Neural cell (in vitro differentiated cells): ENCODE data around the gene CDRT4. TPM values are rescaled to one million over a fixed set of nuclear protein-coding genes. Genes with fewer than 3 reads are reported as not detected.

Source experiments
- H2AFZ ChIP-seq: fragments of 200-600, 300-800 bp; sonication (generic), shearing (Covaris generic); 2 replicates; pipeline ENCODE4 v1.6.0; 2014; ENCODE audit warnings: low read depth, mild to moderate bottlenecking, antibody characterized with exemption, low read length, moderate library complexity
- H3F3A ChIP-seq: fragments of 200-600 bp; shearing (Covaris generic); 2 replicates; pipeline ENCODE4 v1.6.1; 2016; ENCODE audit warnings: mild to moderate bottlenecking, moderate library complexity, mixed read lengths, antibody characterized with exemption, low read length; ENCODE audit not compliant: insufficient read depth, poor library complexity, severe bottlenecking
- H3K27ac ChIP-seq: fragments of 200-600, 300-800 bp; sonication (generic), shearing (Covaris generic); 2 replicates; pipeline ENCODE4 v1.5.1; 2014; ENCODE audit warnings: mild to moderate bottlenecking, low read length, moderate library complexity
- H3K27me3 ChIP-seq: fragments of 300-800, 200-600 bp; sonication (generic), shearing (Covaris generic); 2 replicates; pipeline ENCODE4 v1.6.0; 2014; ENCODE audit warnings: mild to moderate bottlenecking, low read depth, low read length, moderate library complexity; ENCODE audit not compliant: insufficient read depth
- H3K36me3 ChIP-seq: fragments of 300-800, 200-600 bp; sonication (generic), shearing (Covaris generic); 2 replicates; pipeline ENCODE4 v1.5.1; 2014; ENCODE audit warnings: mild to moderate bottlenecking, antibody characterized with exemption, low read length, moderate library complexity; ENCODE audit not compliant: insufficient read depth
- H3K4me2 ChIP-seq: fragments of 300-800, 200-600 bp; sonication (generic), shearing (Covaris generic); 2 replicates; pipeline ENCODE4 v1.6.0; 2014; ENCODE audit warnings: mild to moderate bottlenecking, low read length
- H3K4me3 ChIP-seq: fragments of 300-800, 200-600 bp; sonication (generic), shearing (Covaris generic); 2 replicates; pipeline ENCODE4 v1.5.1; 2014; ENCODE audit warnings: mild to moderate bottlenecking, low read length, moderate library complexity
- H3K79me2 ChIP-seq: fragments of 200-600 bp; shearing (Covaris generic); replicated peaks from 2 replicates; pipeline ENCODE4 v1.6.0; 2014; ENCODE audit warnings: mild to moderate bottlenecking, low read length, moderate library complexity; ENCODE audit not compliant: insufficient read depth
- H3K9ac ChIP-seq: fragments of 300-800, 200-600 bp; sonication (generic), shearing (Covaris generic); 2 replicates; pipeline ENCODE4 v1.6.1; 2016; ENCODE audit warnings: mild to moderate bottlenecking, low read length, mixed read lengths
- H3K9me2 ChIP-seq: fragments of 200-600 bp; shearing (Covaris generic); 2 replicates; pipeline ENCODE4 v1.6.1; 2016; ENCODE audit warnings: mild to moderate bottlenecking, low read length, mixed read lengths; ENCODE audit not compliant: insufficient read depth
- H3K9me3 ChIP-seq: fragments of 200-600, 300-800 bp; sonication (generic), shearing (Covaris generic); 2 replicates; pipeline ENCODE4 v1.6.1; 2016; ENCODE audit warnings: mild to moderate bottlenecking, mixed run types, low read length, moderate library complexity, mixed read lengths
- H4K20me1 ChIP-seq: fragments of 200-600 bp; shearing (Covaris generic); 2 replicates; pipeline ENCODE4 v1.6.1; 2016; ENCODE audit warnings: mild to moderate bottlenecking, mixed run types; ENCODE audit not compliant: insufficient read depth
- EP300 ChIP-seq: fragments of 450-650 bp; conservative IDR thresholded peaks from 2 replicates; pipeline ENCODE4 v1.6.1; 2014; ENCODE audit warnings: antibody characterized with exemption, mild to moderate bottlenecking, moderate library complexity; ENCODE audit not compliant: poor library complexity, severe bottlenecking
- EZH2 ChIP-seq: fragments of 200-600, 300-800 bp; shearing (Covaris generic), sonication (generic); IDR thresholded peaks from 2 replicates; pipeline ENCODE4 v1.6.1; 2014; ENCODE audit warnings: antibody characterized with exemption, low read length, borderline replicate concordance, mild to moderate bottlenecking; ENCODE audit not compliant: insufficient read depth, poor library complexity, severe bottlenecking
- MXI1 ChIP-seq: fragments of 450-650 bp; conservative IDR thresholded peaks from 2 replicates; pipeline ENCODE4 v1.6.1; 2014; ENCODE audit warnings: antibody characterized with exemption, mild to moderate bottlenecking; ENCODE audit not compliant: poor library complexity, severe bottlenecking
- POLR2AphosphoS5 ChIP-seq: IDR thresholded peaks from 2 replicates; pipeline ENCODE4 v1.6.1; 2012
- RAD21 ChIP-seq: fragments of 450-650 bp; conservative IDR thresholded peaks from 2 replicates; pipeline ENCODE4 v1.6.1; 2014; ENCODE audit warnings: antibody characterized with exemption, mild to moderate bottlenecking, moderate library complexity
- SMC3 ChIP-seq: fragments of 450-650 bp; conservative IDR thresholded peaks from 2 replicates; pipeline ENCODE4 v1.6.1; 2014; ENCODE audit warnings: antibody characterized with exemption, mild to moderate bottlenecking, moderate library complexity; ENCODE audit not compliant: poor library complexity
- TAF1 ChIP-seq: IDR thresholded peaks from 2 replicates; pipeline ENCODE4 v1.6.1; 2012; ENCODE audit warnings: low read depth
- polyA plus RNA-seq: library from polyadenylated mRNA; depleted of rRNA; stranded (reverse); fragments of >200 nt; gene quantifications from 2 replicates; pipeline ENCODE4 v1.2.3, GENCODE V29; 2014
- TF ChIP-seq, protein P1 (sequence below): IDR thresholded peaks from 2 replicates; pipeline ENCODE4 v1.6.1; 2012; ENCODE audit warnings: borderline replicate concordance
- TF ChIP-seq, protein P2 (sequence below): fragments of 450-650 bp; IDR thresholded peaks from 2 replicates; pipeline ENCODE4 v1.5.1; 2014; ENCODE audit warnings: antibody characterized with exemption, mild to moderate bottlenecking, moderate library complexity; ENCODE audit not compliant: poor library complexity, severe bottlenecking

Gene CDRT4
- polyA plus RNA-seq, 1 donor from 2014 or later, result 22.5 TPM

DNA sequence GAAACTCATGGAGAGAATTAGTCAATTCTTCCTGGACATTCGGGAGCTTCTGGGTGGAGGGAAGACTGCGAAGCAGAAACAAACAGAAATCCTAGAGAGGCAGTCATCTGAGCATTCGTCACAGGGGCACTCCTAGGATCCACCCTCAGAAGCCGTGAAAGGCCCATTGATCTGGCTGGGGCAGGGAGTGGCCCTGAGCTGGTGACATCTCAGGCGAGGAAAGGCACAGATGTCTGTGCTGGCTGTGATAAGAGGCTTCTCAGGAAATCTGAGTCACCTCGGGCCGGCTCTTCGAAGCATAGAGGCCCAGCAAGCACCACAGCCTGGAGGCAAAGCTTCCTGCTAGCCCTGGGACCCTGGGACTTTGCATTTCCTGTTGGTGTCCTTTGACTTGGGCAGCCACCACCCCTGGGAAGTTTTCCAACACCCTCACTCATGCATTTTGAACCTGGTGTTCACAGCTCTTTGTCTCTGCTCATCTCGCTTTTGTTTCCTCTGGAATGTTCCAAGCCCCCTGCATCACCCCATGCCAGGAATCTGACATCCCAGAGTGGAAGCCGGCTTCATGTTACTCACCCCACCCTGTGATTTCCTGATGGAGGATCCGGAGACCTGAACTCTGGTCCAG, 23.3 kb upstream of the CDRT4 start:
- TF ChIP-seq, protein P1, sequence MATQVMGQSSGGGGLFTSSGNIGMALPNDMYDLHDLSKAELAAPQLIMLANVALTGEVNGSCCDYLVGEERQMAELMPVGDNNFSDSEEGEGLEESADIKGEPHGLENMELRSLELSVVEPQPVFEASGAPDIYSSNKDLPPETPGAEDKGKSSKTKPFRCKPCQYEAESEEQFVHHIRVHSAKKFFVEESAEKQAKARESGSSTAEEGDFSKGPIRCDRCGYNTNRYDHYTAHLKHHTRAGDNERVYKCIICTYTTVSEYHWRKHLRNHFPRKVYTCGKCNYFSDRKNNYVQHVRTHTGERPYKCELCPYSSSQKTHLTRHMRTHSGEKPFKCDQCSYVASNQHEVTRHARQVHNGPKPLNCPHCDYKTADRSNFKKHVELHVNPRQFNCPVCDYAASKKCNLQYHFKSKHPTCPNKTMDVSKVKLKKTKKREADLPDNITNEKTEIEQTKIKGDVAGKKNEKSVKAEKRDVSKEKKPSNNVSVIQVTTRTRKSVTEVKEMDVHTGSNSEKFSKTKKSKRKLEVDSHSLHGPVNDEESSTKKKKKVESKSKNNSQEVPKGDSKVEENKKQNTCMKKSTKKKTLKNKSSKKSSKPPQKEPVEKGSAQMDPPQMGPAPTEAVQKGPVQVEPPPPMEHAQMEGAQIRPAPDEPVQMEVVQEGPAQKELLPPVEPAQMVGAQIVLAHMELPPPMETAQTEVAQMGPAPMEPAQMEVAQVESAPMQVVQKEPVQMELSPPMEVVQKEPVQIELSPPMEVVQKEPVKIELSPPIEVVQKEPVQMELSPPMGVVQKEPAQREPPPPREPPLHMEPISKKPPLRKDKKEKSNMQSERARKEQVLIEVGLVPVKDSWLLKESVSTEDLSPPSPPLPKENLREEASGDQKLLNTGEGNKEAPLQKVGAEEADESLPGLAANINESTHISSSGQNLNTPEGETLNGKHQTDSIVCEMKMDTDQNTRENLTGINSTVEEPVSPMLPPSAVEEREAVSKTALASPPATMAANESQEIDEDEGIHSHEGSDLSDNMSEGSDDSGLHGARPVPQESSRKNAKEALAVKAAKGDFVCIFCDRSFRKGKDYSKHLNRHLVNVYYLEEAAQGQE, result no peak
- TF ChIP-seq TAF1, result no peak
- no peak for TF ChIP-seq MXI1
- no peak for TF ChIP-seq EZH2
- no peak for TF ChIP-seq POLR2AphosphoS5
- TF ChIP-seq, protein P2, sequence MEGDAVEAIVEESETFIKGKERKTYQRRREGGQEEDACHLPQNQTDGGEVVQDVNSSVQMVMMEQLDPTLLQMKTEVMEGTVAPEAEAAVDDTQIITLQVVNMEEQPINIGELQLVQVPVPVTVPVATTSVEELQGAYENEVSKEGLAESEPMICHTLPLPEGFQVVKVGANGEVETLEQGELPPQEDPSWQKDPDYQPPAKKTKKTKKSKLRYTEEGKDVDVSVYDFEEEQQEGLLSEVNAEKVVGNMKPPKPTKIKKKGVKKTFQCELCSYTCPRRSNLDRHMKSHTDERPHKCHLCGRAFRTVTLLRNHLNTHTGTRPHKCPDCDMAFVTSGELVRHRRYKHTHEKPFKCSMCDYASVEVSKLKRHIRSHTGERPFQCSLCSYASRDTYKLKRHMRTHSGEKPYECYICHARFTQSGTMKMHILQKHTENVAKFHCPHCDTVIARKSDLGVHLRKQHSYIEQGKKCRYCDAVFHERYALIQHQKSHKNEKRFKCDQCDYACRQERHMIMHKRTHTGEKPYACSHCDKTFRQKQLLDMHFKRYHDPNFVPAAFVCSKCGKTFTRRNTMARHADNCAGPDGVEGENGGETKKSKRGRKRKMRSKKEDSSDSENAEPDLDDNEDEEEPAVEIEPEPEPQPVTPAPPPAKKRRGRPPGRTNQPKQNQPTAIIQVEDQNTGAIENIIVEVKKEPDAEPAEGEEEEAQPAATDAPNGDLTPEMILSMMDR, result no peak
- no peak for TF ChIP-seq EP300
- TF ChIP-seq SMC3, result no peak
- TF ChIP-seq RAD21, result no peak
- no peak overlapping the region for H3K27ac ChIP-seq
- H3K4me2 ChIP-seq, result no peak overlapping the region
- no peak overlapping the region for H2AFZ ChIP-seq
- H3K9ac ChIP-seq, result no peak overlapping the region
- no peaks in the 10 kb centered on the region for H3K27me3 ChIP-seq
- no peaks in the 10 kb centered on the region for H3K79me2 ChIP-seq
- no peaks in the 10 kb centered on the region for H4K20me1 ChIP-seq
- no peaks in the 10 kb centered on the region for H3K36me3 ChIP-seq
- H3K9me3 ChIP-seq, result no peaks in the 10 kb centered on the region
- H3K4me3 ChIP-seq, result no peak overlapping the region
- no peaks in the 10 kb centered on the region for H3F3A ChIP-seq
- H3K9me2 ChIP-seq, result no peaks in the 10 kb centered on the region

DNA sequence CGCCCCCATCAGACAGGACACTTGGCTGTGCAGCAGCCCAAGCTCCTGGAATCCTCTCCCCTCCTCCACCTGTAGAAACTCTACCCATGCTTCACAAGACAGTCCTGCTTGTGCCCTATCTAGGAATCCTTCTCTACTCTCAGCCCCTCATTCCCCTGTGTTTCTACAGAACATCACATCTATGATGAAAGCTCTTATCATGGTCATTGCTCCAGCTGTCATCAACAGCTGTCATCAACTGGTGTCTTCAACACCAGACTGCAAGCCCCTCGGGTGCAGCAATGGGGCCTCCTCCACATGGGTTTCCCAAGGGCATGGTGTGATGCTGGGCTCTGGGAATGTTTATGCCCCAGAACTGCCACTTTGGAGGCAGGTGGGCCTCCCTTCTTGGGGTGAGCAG, 21.1 kb upstream of the CDRT4 start:
- no peak overlapping the region for H3K4me2 ChIP-seq
- H3K9ac ChIP-seq, result no peak overlapping the region
- no peak overlapping the region for H2AFZ ChIP-seq
- no peaks in the 10 kb centered on the region for H3K27me3 ChIP-seq
- H3K79me2 ChIP-seq, result no peaks in the 10 kb centered on the region
- TF ChIP-seq EZH2, result no peak
- TF ChIP-seq, protein P2, result no peak
- TF ChIP-seq SMC3, result no peak
- TF ChIP-seq RAD21, result no peak
- H3K36me3 ChIP-seq, result no peaks in the 10 kb centered on the region
- no peaks in the 10 kb centered on the region for H3K9me3 ChIP-seq
- H3F3A ChIP-seq, result no peaks in the 10 kb centered on the region
- no peaks in the 10 kb centered on the region for H4K20me1 ChIP-seq
- H3K9me2 ChIP-seq, result no peaks in the 10 kb centered on the region
- no peak overlapping the region for H3K27ac ChIP-seq
- H3K4me3 ChIP-seq, result no peak overlapping the region
